Stimulated activated naive B cell treated with anti-CD40 and anti-IgM and Interleukin-4, amounts not matched to agents 10 μg/mL and 1 μg/mL and 100 μg/mL, for 72 hours (primary cell): ENCODE data around the gene THAP3.

Experiments
- ATAC-seq, 2 donors: fragments of 150-1000 bp; cut with Tn5 transposase; replicated peaks; 2 replicates each; pipeline ENCODE4 v1.10.0; 2021; ENCODE audit warnings: moderate library complexity in 1 of 2
- DNase-seq: peaks from one replicate; pipeline ENCODE4 v3.0.0; 2021
- H3K27ac Mint-ChIP-seq: one replicate; pipeline ENCODE4 v1.8.0; 2022; ENCODE audit warnings: mild to moderate bottlenecking, mixed read lengths
- H3K27me3 Mint-ChIP-seq, 2 donors: one replicate each; pipeline ENCODE4 v1.8.0; 2022; ENCODE audit warnings: mixed read lengths in 2 of 2
- H3K36me3 Mint-ChIP-seq, 2 donors: one replicate each; pipeline ENCODE4 v1.8.0; 2022; ENCODE audit warnings: mixed read lengths in 2 of 2, mild to moderate bottlenecking in 1 of 2
- H3K4me1 Mint-ChIP-seq, 2 donors: one replicate each; pipeline ENCODE4 v1.8.0; 2022; ENCODE audit warnings: mixed read lengths in 2 of 2, mild to moderate bottlenecking in 1 of 2
- H3K4me3 Mint-ChIP-seq, 2 donors: one replicate each; pipeline ENCODE4 v1.8.0; 2022; ENCODE audit warnings: mild to moderate bottlenecking in 2 of 2, mixed read lengths in 2 of 2, moderate library complexity in 1 of 2
- H3K9me3 Mint-ChIP-seq, 2 donors: one replicate each; pipeline ENCODE4 v1.8.0; 2022; ENCODE audit warnings: mixed read lengths in 2 of 2, mild to moderate bottlenecking in 1 of 2

The THAP3 gene, protein sequence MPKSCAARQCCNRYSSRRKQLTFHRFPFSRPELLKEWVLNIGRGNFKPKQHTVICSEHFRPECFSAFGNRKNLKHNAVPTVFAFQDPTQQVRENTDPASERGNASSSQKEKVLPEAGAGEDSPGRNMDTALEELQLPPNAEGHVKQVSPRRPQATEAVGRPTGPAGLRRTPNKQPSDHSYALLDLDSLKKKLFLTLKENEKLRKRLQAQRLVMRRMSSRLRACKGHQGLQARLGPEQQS

DNA sequence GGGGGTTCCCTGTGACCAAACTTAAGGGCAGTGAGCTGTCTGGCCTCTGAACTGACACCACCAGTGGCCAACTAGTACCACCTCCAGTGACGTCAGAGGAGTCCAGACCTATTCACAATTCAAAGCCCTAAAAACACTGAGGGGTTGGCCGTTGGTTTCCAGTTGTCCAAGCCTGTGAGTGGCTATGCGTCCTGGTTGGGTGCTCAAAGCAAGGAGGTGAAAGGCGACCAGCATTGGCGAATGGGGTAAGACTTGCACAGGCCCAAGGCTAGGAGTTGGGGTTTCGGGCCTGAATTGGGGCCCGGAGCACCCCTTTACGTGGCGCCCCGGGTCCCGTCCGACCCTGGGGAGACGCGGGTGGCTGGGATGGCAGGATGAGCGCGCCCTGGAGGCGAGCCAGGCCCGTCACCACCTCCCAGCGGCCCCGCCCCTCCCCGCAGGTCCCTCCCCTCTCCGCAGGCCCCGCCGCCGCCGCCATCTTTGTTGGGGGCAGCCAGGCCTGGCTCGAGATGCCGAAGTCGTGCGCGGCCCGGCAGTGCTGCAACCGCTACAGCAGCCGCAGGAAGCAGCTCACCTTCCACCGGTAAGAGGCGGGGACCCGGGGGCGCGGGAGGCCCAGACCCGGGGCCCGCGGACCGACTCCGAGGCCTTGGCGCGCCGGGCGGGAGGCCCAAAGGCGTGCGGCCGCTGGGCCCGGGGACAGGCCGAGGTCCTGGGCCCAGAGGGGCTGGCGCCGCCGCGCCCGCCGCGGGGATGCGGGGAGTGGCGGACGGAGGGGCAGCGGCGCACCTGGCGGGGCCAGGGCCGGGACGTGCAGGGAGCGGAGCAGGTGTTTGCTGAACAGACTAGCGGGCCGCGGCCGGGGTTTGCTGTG lies at the start of gene THAP3:
Gene THAP3 (plus strand): TSS at position 159 of the 874 bp plus-strand sequence. CDS start 351 bp downstream, at position 510.
- ATAC-seq (peak; percentile 93 to 96), DNase-seq (peak; percentile 74)
- H3K27ac Mint-ChIP-seq = peak within 1 kb of the TSS; percentile 95
- peaks cover 22 to 41% of the 10 kb centered on the region in 2 donors for H3K4me1 Mint-ChIP-seq
- H3K27me3 Mint-ChIP-seq = no peaks in the 10 kb centered on the region
- no peaks in the 10 kb centered on the region for H3K9me3 Mint-ChIP-seq
- peak within 1 kb of the TSS; percentile 90 to 91 for H3K4me3 Mint-ChIP-seq
- peaks cover 30 to 39% of the 10 kb centered on the region in 2 donors for H3K36me3 Mint-ChIP-seq

DNA sequence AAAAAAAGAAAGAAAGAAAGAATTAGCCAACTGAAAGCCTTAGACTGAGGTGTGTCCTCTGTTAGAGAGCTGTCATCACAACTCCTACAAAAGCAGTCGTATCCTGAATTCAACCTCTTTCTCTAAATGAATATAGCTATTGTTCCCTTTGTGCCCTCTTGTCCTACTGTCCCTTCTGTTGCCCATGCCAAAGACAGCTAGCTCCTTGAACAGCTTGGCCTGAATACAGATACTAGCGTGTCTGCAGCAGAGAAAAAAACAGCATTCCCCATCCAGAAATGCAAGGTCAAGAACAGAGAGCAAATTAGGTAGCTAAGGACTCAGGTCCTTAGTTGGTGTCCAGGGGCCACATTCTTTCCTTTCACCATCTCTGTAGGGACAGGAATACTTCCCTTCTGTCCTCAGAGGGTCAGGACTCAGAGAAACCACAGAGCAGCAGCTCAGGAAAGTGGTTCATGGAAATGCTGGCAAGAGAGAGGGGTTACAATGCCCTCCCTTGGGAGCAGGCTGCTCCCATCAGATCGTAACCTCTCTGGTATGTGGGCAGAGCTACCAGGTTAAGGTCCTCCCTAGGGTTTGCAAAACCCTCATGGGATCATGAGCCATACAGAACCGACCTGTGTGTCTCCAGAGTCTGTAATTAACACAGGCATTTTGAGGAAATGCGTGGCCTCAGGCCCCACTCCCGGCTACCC lies 46.7 kb upstream of the THAP3 start:
- ATAC-seq (no peak), DNase-seq (no peak)
- Mint-ChIP-seq H3K27ac (no peak overlapping the region), H3K4me3 (no peak overlapping the region), H3K4me1 (peaks cover 26 to 43% of the 10 kb centered on the region in 2 donors), H3K9me3 (no peaks in the 10 kb centered on the region), H3K36me3 (peaks cover 8 to 11% of the 10 kb centered on the region in 2 donors), H3K27me3 (peaks cover under 1 to 8% of the 10 kb centered on the region in 2 donors)

DNA sequence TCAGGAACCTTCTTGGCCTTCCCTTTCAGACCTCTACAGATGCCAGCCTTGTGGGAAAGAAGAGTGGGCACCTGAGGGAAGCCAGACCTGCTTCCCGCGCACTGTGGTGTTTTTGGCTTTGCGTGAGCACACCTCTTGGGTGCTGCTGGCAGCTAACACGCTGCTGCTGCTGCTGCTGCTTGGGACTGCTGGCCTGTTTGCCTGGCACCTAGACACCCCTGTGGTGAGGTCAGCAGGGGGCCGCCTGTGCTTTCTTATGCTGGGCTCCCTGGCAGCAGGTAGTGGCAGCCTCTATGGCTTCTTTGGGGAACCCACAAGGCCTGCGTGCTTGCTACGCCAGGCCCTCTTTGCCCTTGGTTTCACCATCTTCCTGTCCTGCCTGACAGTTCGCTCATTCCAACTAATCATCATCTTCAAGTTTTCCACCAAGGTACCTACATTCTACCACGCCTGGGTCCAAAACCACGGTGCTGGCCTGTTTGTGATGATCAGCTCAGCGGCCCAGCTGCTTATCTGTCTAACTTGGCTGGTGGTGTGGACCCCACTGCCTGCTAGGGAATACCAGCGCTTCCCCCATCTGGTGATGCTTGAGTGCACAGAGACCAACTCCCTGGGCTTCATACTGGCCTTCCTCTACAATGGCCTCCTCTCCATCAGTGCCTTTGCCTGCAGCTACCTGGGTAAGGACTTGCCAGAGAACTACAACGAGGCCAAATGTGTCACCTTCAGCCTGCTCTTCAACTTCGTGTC lies 45.9 kb upstream of the THAP3 start:
- Mint-ChIP-seq H3K27me3 (peaks cover 0 to 6% of the 10 kb centered on the region in 2 donors), H3K4me1 (peaks cover 26 to 42% of the 10 kb centered on the region in 2 donors), H3K27ac (peak overlapping the region; percentile 100), H3K9me3 (no peaks in the 10 kb centered on the region), H3K4me3 (peak overlapping the region; percentile 95 to 100), H3K36me3 (peaks cover 8 to 11% of the 10 kb centered on the region in 2 donors)
- no peak for DNase-seq
- ATAC-seq = no peak

DNA sequence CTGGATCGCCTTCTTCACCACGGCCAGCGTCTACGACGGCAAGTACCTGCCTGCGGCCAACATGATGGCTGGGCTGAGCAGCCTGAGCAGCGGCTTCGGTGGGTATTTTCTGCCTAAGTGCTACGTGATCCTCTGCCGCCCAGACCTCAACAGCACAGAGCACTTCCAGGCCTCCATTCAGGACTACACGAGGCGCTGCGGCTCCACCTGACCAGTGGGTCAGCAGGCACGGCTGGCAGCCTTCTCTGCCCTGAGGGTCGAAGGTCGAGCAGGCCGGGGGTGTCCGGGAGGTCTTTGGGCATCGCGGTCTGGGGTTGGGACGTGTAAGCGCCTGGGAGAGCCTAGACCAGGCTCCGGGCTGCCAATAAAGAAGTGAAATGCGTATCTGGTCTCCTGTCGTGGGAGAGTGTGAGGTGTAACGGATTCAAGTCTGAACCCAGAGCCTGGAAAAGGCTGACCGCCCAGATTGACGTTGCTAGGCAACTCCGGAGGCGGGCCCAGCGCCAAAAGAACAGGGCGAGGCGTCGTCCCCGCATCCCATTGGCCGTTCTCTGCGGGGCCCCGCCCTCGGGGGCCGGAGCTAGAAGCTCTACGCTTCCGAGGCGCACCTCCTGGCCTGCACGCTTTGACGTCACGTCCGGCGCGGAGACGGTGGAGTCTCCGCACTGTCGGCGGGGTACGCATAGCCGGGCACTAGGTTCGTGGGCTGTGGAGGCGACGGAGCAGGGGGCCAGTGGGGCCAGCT lies 45.1 kb upstream of the THAP3 start, which contains the start of gene ZBTB48:
Gene ZBTB48 (plus strand): TSS at position 621 of the 745 bp plus-strand sequence. CDS start 616 bp downstream, outside the sequence.
- Mint-ChIP-seq H3K4me1 (peaks cover 29 to 47% of the 10 kb centered on the region in 2 donors), H3K27me3 (peaks cover 0 to under 1% of the 10 kb centered on the region in 2 donors), H3K9me3 (no peaks in the 10 kb centered on the region), H3K4me3 (peak within 1 kb of the TSS; percentile 95 to 100), H3K27ac (peak within 1 kb of the TSS; percentile 100), H3K36me3 (peaks cover 12 to 16% of the 10 kb centered on the region in 2 donors)
- peak; percentile 96 to 97 for ATAC-seq
- DNase-seq = peak; percentile 95

DNA sequence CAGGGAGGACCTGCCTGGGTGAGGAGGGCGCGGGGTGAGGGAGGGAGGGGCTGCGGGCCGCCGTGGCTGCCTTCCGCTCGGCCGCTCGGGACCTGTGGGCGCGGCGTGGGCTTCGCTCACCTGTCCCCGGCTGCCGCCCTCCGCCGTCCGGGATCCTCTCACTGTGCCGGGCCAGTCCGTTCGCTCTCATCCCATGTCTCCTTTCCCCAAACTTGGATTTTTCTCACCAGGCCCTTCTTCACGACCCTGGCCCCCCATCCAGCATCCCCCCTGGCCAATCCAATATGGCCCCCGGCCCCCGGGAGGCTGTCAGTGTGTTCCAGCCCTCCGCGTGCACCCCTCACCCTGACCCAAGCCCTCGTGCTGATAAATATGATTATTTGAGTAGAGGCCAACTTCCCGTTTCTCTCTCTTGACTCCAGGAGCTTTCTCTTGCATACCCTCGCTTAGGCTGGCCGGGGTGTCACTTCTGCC lies 44.5 kb upstream of the THAP3 start:
- peaks cover 17 to 22% of the 10 kb centered on the region in 2 donors for H3K36me3 Mint-ChIP-seq
- peak overlapping the region; percentile 100 for H3K27ac Mint-ChIP-seq
- H3K9me3 Mint-ChIP-seq = no peaks in the 10 kb centered on the region
- H3K27me3 Mint-ChIP-seq = no peaks in the 10 kb centered on the region
- H3K4me3 Mint-ChIP-seq = peak overlapping the region; percentile 95 to 100
- ATAC-seq (peak; percentile 48 to 49), DNase-seq (peak; percentile 31)
- H3K4me1 Mint-ChIP-seq = peaks cover 34 to 53% of the 10 kb centered on the region in 2 donors

DNA sequence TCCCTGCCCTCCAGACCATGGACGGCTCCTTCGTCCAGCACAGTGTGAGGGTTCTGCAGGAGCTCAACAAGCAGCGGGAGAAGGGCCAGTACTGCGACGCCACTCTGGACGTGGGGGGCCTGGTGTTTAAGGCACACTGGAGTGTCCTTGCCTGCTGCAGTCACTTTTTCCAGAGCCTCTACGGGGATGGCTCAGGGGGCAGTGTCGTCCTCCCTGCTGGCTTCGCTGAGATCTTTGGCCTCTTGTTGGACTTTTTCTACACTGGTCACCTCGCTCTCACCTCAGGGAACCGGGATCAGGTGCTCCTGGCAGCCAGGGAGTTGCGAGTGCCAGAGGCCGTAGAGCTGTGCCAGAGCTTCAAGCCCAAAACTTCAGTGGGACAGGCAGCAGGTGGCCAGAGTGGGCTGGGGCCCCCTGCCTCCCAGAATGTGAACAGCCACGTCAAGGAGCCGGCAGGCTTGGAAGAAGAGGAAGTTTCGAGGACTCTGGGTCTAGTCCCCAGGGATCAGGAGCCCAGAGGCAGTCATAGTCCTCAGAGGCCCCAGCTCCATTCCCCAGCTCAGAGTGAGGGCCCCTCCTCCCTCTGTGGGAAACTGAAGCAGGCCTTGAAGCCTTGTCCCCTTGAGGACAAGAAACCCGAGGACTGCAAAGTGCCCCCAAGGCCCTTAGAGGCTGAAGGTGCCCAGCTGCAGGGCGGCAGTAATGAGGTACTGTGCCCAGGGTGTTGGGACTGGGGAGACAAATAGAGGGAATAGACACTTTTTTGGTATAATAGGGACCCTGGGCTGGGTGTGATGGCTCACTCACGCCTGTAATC lies 43.9 kb upstream of the THAP3 start:
- Mint-ChIP-seq H3K36me3 (peaks cover 18 to 22% of the 10 kb centered on the region in 2 donors), H3K4me3 (peak overlapping the region; percentile 95 to 100), H3K27ac (peak overlapping the region; percentile 100), H3K27me3 (no peaks in the 10 kb centered on the region), H3K4me1 (peaks cover 34 to 54% of the 10 kb centered on the region in 2 donors), H3K9me3 (no peaks in the 10 kb centered on the region)
- no peak for DNase-seq
- ATAC-seq = peak; percentile 2 to 12

DNA sequence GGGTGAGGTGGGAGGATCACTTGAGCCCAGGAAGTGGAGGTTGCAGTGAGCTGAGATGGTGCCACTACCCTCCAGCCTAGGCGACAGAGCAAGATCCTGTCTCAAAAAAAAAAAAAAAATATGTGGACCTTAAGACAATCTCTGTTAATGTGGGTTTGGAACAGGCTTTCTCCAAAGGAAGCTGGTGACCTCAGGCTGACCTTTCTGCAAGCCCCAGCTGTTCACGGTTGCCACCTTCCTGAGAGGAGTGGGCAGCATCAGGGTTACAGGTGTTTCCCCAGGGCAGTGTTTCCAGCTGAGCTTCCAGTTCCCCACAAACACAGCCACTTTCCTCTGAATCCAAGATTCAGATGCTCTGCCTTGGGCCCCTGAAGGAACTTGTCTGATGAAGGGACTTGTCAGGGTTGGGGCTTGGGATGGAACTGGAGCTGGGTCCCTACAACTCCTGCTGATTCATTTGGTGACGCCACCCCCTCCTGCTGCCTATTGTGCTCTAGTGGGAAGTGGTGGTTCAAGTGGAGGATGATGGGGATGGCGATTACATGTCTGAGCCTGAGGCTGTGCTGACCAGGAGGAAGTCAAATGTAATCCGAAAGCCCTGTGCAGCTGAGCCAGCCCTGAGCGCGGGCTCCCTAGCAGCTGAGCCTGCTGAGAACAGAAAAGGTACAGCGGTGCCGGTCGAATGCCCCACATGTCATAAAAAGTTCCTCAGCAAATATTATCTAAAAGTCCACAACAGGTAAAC lies 42.9 kb upstream of the THAP3 start:
- peak overlapping the region; percentile 95 to 100 for H3K4me3 Mint-ChIP-seq
- ATAC-seq = no peak
- H3K27me3 Mint-ChIP-seq = no peaks in the 10 kb centered on the region
- peaks cover 36 to 57% of the 10 kb centered on the region in 2 donors for H3K4me1 Mint-ChIP-seq
- H3K27ac Mint-ChIP-seq = peak overlapping the region; percentile 77
- DNase-seq = no peak
- H3K9me3 Mint-ChIP-seq = no peaks in the 10 kb centered on the region
- peaks cover 20 to 22% of the 10 kb centered on the region in 2 donors for H3K36me3 Mint-ChIP-seq

DNA sequence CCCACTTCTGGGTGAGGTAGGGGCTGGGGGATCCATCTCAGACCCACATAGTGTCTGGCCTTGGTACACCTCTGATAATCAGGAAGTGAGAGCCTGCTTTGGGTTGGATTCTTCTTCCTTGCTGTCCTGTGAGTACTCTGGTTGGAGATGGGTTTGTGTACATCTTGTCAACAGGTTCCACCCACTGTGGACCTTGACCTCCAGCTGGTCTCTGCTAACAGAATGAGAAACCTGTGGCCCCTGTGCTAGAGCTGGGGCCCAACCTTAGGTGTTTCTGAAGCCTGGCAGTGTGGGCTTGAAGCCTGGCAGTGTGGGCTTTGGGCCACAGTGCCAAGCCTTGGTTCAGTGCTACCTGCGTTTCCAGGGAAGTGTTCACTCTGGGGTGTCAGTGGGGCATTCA lies 42.3 kb upstream of the THAP3 start:
- Mint-ChIP-seq H3K27ac (peak overlapping the region; percentile 56), H3K9me3 (no peaks in the 10 kb centered on the region), H3K36me3 (peaks cover 22% of the 10 kb centered on the region in 2 donors), H3K27me3 (no peaks in the 10 kb centered on the region), H3K4me1 (peaks cover 41 to 63% of the 10 kb centered on the region in 2 donors), H3K4me3 (peak overlapping the region; percentile 95 to 100)
- no peak for ATAC-seq
- no peak for DNase-seq

DNA sequence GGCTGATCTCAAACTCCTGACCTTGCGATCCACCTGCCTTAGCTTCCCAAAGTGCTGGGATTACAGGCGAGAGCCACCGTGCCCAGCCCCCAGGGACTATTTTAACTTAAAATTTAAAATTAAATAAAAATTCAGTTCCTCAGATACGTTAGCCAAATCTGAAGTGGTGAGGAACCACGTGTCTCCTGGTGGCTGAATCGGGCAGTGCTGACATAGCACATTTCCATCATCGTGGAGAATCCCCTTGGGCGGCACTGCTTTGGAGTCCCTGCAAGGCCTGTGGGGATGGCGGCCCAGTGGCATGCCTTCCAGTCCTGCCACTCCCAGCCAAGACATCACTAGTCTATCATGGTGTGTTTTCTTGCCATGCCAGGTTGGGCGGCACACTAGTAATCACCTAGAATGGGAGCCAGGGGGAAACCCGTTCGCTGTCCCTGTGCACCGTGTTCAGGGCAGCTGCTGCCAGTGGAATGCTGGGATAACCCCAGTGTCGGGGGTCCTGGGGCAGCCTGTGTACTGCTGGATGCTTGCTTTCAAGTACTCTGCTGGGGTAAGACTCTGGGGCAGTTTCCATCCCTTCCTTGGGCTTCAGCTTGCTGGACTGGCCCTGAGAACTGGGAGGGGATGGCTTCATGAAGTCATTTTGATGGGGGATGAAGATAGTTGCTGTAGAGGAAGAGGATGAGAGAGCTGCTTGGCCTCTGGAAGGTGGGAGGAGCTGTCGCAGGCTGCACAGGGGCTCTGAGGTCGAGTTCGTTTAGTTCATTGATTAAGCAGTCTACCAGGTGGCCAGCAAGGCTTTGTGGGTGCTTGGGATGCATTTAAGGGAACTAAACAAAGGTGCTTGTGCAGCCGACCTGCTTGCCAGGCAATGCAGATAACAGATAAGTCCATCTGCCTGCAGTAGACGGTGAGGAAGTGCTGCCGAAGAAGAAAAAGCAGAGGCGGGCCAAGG lies 40.3 kb upstream of the THAP3 start:
- Mint-ChIP-seq H3K9me3 (no peaks in the 10 kb centered on the region), H3K4me1 (peaks cover 44 to 73% of the 10 kb centered on the region in 2 donors), H3K27me3 (no peaks in the 10 kb centered on the region), H3K4me3 (no peak overlapping the region), H3K36me3 (peaks cover 27 to 38% of the 10 kb centered on the region in 2 donors), H3K27ac (peak overlapping the region; percentile 82)
- ATAC-seq (no peak), DNase-seq (no peak)

DNA sequence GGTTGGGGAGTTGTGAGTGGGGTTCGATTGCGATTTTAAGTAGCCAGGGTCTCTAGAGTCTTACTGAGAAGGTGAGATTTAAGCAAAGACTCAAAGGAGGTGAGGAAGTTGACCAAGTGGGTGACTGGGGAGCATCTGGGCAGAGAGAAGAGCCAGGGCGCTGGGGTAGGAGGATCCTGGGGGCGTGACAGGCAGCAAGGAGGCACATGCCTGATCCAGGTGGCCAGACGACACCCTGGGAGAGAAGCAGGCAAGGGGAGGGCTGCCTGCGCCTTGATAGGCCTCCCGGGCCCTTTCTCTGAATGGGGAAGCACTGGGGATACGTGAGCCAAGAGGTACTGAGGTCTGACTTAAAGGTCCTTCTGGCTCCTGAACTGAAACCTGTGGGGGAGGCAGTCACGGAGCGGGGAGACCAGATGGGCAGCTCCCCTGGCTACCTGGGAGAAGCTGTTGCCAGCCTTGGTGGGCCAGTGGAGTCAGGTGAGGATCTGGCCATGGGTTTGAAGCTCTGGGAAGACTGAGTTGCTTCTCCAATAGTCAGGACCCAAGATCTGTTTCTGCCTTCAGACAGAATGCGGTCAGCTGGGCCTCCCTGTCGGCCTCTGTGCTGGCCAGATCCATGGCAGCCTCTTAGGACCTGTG lies 39.5 kb upstream of the THAP3 start:
- ATAC-seq (no peak), DNase-seq (no peak)
- Mint-ChIP-seq H3K27me3 (no peaks in the 10 kb centered on the region), H3K4me3 (no peak overlapping the region), H3K36me3 (peaks cover 32 to 41% of the 10 kb centered on the region in 2 donors), H3K27ac (peak overlapping the region; percentile 82), H3K9me3 (no peaks in the 10 kb centered on the region), H3K4me1 (peaks cover 43 to 67% of the 10 kb centered on the region in 2 donors)
